CD14-positive monocyte (primary cell): ENCODE measurements around the gene TIMM17B. TPM values are rescaled to one million over a fixed set of nuclear protein-coding genes. Genes with fewer than 3 reads are reported as not detected.
A peak's percentile ranks its signal among the peaks of the same experiment; 100 is the strongest.

Experiments used
- DNase-seq, 3 donors: peaks; one replicate each; pipeline ENCODE4 v3.0.0-alpha.2; 2011 to 2022
- H2AFZ ChIP-seq: 2 replicates; pipeline ENCODE4 v1.6.0; 2012; ENCODE audit warnings: mild to moderate bottlenecking, low read depth, low read length, inconsistent platforms; ENCODE audit not compliant: insufficient read depth, poor library complexity, severe bottlenecking
- H3K27ac ChIP-seq, 2 donors: 1 replicate in 1 of 2; 2 replicates in 1 of 2; pipeline ENCODE4 v1.5.1; 2012 to 2013; ENCODE audit warnings: low read length in 2 of 2, control low read depth in 1 of 2, inconsistent platforms in 1 of 2, low read depth in 1 of 2, mild to moderate bottlenecking in 1 of 2
- H3K27me3 ChIP-seq, 2 donors: one replicate each; pipeline versions ENCODE4 v1.6.0 to v1.6.1; 2011 to 2013; ENCODE audit warnings: low read length in 2 of 2; ENCODE audit not compliant: control insufficient read depth in 2 of 2, insufficient read depth in 2 of 2
- H3K36me3 ChIP-seq, 2 donors: replicated peaks in 1 of 2; 1 replicate in 1 of 2; 2 replicates in 1 of 2; pipeline versions ENCODE4 v1.5.1 to v1.6.1; 2012 to 2013; ENCODE audit warnings: low read length in 2 of 2, control low read depth in 1 of 2, inconsistent platforms in 1 of 2, mild to moderate bottlenecking in 1 of 2; ENCODE audit not compliant: insufficient read depth in 2 of 2, control insufficient read depth in 1 of 2
- H3K4me1 ChIP-seq, 2 donors: 1 replicate in 1 of 2; 2 replicates in 1 of 2; pipeline versions ENCODE4 v1.5.1 to v1.6.1; 2012 to 2013; ENCODE audit warnings: low read length in 2 of 2, control low read depth in 1 of 2, inconsistent platforms in 1 of 2, mild to moderate bottlenecking in 1 of 2, moderate library complexity in 1 of 2; ENCODE audit not compliant: insufficient read depth in 2 of 2, control insufficient read depth in 1 of 2
- H3K4me2 ChIP-seq: replicated peaks from 2 replicates; pipeline ENCODE3; 2012; ENCODE audit warnings: low read length, moderate library complexity, mild to moderate bottlenecking; ENCODE audit not compliant: poor library complexity, severe bottlenecking; ENCODE audit errors: extremely low read depth
- H3K4me3 ChIP-seq, 3 experiments: fragments of 200-600 bp in 1 of 3; sonication (generic) in 1 of 3; replicated peaks in 1 of 3; 1 replicate in 2 of 3; 2 replicates in 1 of 3; pipeline ENCODE4 v1.5.1; 2011 to 2013; ENCODE audit warnings: low read length in 3 of 3, mild to moderate bottlenecking in 3 of 3, control low read depth in 2 of 3, low read depth in 2 of 3, inconsistent platforms in 1 of 3, moderate library complexity in 1 of 3
- H3K79me2 ChIP-seq: 2 replicates; pipeline ENCODE4 v1.6.0; 2012; ENCODE audit warnings: mild to moderate bottlenecking, control low read depth, inconsistent platforms, low read length, moderate library complexity; ENCODE audit not compliant: insufficient read depth
- H3K9ac ChIP-seq: 2 replicates; pipeline ENCODE4 v1.6.0; 2017; ENCODE audit warnings: low read length, mild to moderate bottlenecking; ENCODE audit not compliant: insufficient read depth, poor library complexity, severe bottlenecking
- H3K9me3 ChIP-seq, 2 donors: replicated peaks in 1 of 2; 1 replicate in 1 of 2; 2 replicates in 1 of 2; pipeline versions ENCODE4 v1.5.1 to v1.6.1; 2012 to 2013; ENCODE audit warnings: low read length in 2 of 2, control low read depth in 1 of 2; ENCODE audit not compliant: control insufficient read depth in 1 of 2, insufficient read depth in 1 of 2
- H4K20me1 ChIP-seq: 2 replicates; pipeline ENCODE4 v1.6.0; 2012; ENCODE audit warnings: mild to moderate bottlenecking, low read length, control low read depth, moderate library complexity; ENCODE audit not compliant: insufficient read depth
- H3K27ac Mint-ChIP-seq, 7 donors: one replicate each; pipeline ENCODE4 v1.8.0; 2020; ENCODE audit warnings: mild to moderate bottlenecking in 7 of 7, mixed read lengths in 7 of 7, moderate library complexity in 6 of 7, inconsistent platforms in 2 of 7
- H3K27me3 Mint-ChIP-seq, 3 donors: one replicate each; pipeline ENCODE4 v1.8.0; 2021 to 2022; ENCODE audit warnings: low read depth in 3 of 3, mild to moderate bottlenecking in 3 of 3, mixed read lengths in 3 of 3, moderate library complexity in 3 of 3, inconsistent platforms in 1 of 3
- H3K36me3 Mint-ChIP-seq, 2 donors: one replicate each; pipeline ENCODE4 v1.8.0; 2020; ENCODE audit warnings: mixed read lengths in 2 of 2, inconsistent platforms in 1 of 2, mild to moderate bottlenecking in 1 of 2
- H3K4me1 Mint-ChIP-seq: one replicate; pipeline ENCODE4 v1.8.0; 2020; ENCODE audit warnings: mild to moderate bottlenecking, mixed read lengths
- H3K4me3 Mint-ChIP-seq, 2 donors: one replicate each; pipeline ENCODE4 v1.8.0; 2020; ENCODE audit warnings: mild to moderate bottlenecking in 2 of 2, mixed read lengths in 2 of 2, moderate library complexity in 1 of 2
- H3K9me3 Mint-ChIP-seq, 7 donors: one replicate each; pipeline ENCODE4 v1.8.0; 2020 to 2022; ENCODE audit warnings: mixed read lengths in 7 of 7, mild to moderate bottlenecking in 6 of 7, moderate library complexity in 6 of 7, inconsistent platforms in 2 of 7
- WGBS: methylation state at CpG from one replicate; pipeline ENCODE4 v1.1.5; 2013; ENCODE audit warnings: missing lambda C conversion rate; ENCODE audit not compliant: insufficient coverage; 5-methylcytosine and 5-hydroxymethylcytosine counted together
- intact Hi-C, 2 donors: fragments of 100-400 bp; cut with micrococcal nuclease; formaldehyde crosslinking; loops; one replicate each; pipeline versions ENCODE4 v1.15.0 to v1.15.1; 2023
- polyA minus RNA-seq: library from RNA; depleted of rRNA, polyadenylated mRNA; stranded (reverse); fragments of >200 nt; gene quantifications from 2 replicates; pipeline ENCODE4 v1.2.3, GENCODE V29; 2012
- polyA plus RNA-seq, 3 donors: library from polyadenylated mRNA; depleted of rRNA in 1 of 3; unstranded in 2 of 3; stranded (reverse) in 1 of 3; fragments of 300-500 nt in 2 of 3; fragments of >200 nt in 1 of 3; fragmentation: Illumina TruSeq in 2 of 3; gene quantifications; 1 replicate in 2 of 3; 2 replicates in 1 of 3; pipeline ENCODE4 v1.2.3, GENCODE V29; 2012 to 2021
- total RNA-seq, 12 experiments: library from RNA in 1 of 12; stranded (reverse) in 1 of 12; fragments of 120-200 nt in 1 of 12; gene quantifications; one replicate each; pipeline ENCODE4 v1.2.4 and lab custom pipeline; 2013 to 2026; ENCODE audit warnings: mixed read lengths in 6 of 12, inconsistent platforms in 1 of 12
- TF ChIP-seq, protein P1 (sequence below): fragments of 200-600 bp; IDR thresholded peaks from one replicate; pipeline ENCODE4 v1.8.0; 2022; ENCODE audit warnings: antibody characterized with exemption, mild to moderate bottlenecking

TIMM17B gene
- 41.6 TPM for total RNA-seq (2013)
- polyA plus RNA-seq (10 to 100 TPM; 52.2 to 86.9 (median 86.8) TPM), polyA minus RNA-seq (33.3 and 49.8 TPM in 2 replicates), total RNA-seq (lab: John Stamatoyannopoulos, UW) (6.5 to 18.0 (median 15.1) reads per million in 11 experiments)

DNA sequence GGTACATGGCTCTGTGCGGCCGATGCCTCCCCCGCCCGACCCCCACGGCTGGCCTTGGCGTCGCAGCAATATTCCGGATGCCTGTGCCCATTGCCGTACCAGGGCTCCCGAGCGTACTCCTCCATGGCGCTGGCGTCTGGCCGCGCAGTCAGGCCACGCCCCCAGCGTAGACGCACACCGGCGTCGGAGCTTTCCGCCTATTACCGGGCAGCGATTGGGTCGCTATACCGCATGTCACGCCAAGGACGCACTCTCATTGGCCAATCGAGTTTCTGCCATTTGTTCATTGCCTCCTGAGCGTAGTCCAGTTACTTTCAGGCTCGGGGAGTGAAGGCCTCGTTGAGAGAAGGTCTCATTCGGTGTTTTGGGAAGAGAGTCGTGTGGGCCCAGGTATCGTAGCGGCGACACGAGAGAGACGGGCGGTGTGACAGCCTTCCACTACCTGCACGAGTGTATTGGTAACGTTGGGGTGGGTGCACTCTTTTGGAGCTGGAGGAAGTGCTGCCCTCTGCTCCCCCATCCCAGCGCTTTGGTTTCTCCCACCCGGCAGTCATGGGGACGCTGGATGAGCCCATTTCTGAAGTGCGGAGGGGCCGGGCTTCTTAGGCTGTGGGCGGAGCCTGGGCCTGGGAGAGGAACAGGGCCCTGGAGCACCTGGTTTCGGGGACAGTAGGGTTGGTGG is at the start of gene TIMM17B, which contains the start of gene PQBP1:
TSS of gene TIMM17B (minus strand) at position 144 of the 682 bp plus-strand sequence. CDS start at position 125, 19 bp downstream.
TSS of gene PQBP1 (plus strand) at position 306 of the 682 bp plus-strand sequence. CDS start 580 bp downstream, outside the sequence.
- TF ChIP-seq, protein P1, sequence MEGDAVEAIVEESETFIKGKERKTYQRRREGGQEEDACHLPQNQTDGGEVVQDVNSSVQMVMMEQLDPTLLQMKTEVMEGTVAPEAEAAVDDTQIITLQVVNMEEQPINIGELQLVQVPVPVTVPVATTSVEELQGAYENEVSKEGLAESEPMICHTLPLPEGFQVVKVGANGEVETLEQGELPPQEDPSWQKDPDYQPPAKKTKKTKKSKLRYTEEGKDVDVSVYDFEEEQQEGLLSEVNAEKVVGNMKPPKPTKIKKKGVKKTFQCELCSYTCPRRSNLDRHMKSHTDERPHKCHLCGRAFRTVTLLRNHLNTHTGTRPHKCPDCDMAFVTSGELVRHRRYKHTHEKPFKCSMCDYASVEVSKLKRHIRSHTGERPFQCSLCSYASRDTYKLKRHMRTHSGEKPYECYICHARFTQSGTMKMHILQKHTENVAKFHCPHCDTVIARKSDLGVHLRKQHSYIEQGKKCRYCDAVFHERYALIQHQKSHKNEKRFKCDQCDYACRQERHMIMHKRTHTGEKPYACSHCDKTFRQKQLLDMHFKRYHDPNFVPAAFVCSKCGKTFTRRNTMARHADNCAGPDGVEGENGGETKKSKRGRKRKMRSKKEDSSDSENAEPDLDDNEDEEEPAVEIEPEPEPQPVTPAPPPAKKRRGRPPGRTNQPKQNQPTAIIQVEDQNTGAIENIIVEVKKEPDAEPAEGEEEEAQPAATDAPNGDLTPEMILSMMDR = no peak

DNA sequence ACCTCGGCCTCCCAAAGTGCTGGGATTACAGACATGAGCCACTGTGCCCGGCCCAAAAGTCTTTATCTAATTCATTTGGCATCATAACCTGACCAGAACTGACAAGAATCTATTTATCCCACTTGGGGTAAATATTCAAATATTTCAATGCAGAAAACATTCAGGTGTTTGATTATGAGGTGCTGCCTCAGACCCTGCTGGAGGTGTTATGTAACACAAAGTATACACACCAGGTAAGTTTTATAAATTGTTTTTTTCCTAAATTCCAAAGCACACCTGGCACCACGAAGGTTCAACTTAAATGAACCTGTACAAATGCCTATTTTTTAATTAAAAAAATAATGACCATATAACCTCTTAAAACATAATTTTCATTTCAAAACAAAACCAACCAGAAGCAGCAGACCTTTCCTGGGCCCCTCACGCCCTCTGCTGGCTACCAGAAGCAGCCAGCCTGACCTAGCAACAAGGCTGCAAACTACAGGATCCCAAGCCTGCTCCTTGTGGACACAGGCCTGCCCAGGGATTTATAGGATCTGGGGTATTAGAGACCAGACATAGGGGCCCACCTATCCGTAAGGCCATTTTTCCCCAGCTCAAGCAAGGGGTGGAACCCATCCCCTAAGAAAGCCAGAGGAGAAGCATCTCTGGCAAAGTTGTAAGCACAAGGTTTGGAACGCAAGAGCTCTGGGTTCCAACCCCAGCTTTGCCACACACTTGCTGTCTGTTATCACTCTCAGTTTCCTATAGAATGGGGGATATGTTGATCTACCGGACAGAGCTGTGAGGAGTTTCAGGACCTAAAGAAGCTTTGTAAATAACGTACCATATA is 48.2 kb upstream of the TIMM17B start:
- TF ChIP-seq, protein P1 = peak; percentile 73
- Histone ChIP-seq H3K27me3 (no peaks in the 10 kb centered on the region), H3K9me3 (no peaks in the 10 kb centered on the region), H3K9ac (no peak overlapping the region), H2AFZ (no peak overlapping the region), H3K4me1 (no peaks in the 10 kb centered on the region), H3K4me2 (no peak overlapping the region), H3K36me3 (peaks cover 11 to 44% of the 10 kb centered on the region in 2 donors), H3K27ac (no peak overlapping the region), H4K20me1 (peaks cover 52% of the 10 kb centered on the region), H3K79me2 (peaks cover 61% of the 10 kb centered on the region), H3K4me3 (no peak overlapping the region)
- no peaks in the 10 kb centered on the region for H3K9me3 Mint-ChIP-seq
- no peak overlapping the region for H3K4me3 Mint-ChIP-seq
- whole genome bisulfite sequencing = no CpG with 5 or more reads among the region's 8 CpGs
- peaks cover 0 to 3% (median 0%) of the 10 kb centered on the region in 3 donors for H3K27me3 Mint-ChIP-seq
- peaks cover 23 to 46% of the 10 kb centered on the region in 2 donors for H3K36me3 Mint-ChIP-seq
- peak; percentile 31 to 46 (median 42) for DNase-seq
- peaks cover 8% of the 10 kb centered on the region for H3K4me1 Mint-ChIP-seq
- intact Hi-C loops = loop anchor here (5.0 to 10.0 kb wide), 2 partner anchors 51 to 53 kb away; partner anchors contain the start of genes PQBP1 (in 1 of the 2) and TIMM17B (in 1 of the 2)
- peak overlapping the region in 6 of 7 donors; percentile 30 to 81 (median 50) for H3K27ac Mint-ChIP-seq

More for the DNA sequence above, at the start of gene TIMM17B, which contains the start of gene PQBP1:
- Histone ChIP-seq H3K36me3 (peaks cover 30 to 52% of the 10 kb centered on the region in 2 donors), H2AFZ (peak within 1 kb of the TSS; percentile 26), H3K79me2 (peaks cover 32% of the 10 kb centered on the region), H3K27me3 (no peaks in the 10 kb centered on the region), H3K9me3 (no peaks in the 10 kb centered on the region), H3K4me3 (peak within 1 kb of the TSS; percentile 81 to 98 (median 88)), H3K9ac (peak within 1 kb of the TSS; percentile 95), H3K4me1 (peaks cover 19 to 23% of the 10 kb centered on the region in 2 donors), H3K4me2 (peak within 1 kb of the TSS; percentile 79), H4K20me1 (peaks cover 24% of the 10 kb centered on the region), H3K27ac (peak within 1 kb of the TSS; percentile 98 to 100)
- DNase-seq = peak; percentile 93 to 94 (median 93)
- intact Hi-C loops = loop anchor here (5.0 to 10.0 kb wide), 3 partner anchors 47 to 147 kb away; partner anchors contain the start of genes HDAC6 (in 2 of the 2) and TFE3 (in 1 of the 2)
- Mint-ChIP-seq H3K4me3 (peak within 1 kb of the TSS; percentile 87 to 96), H3K27me3 (peaks cover 0 to 6% (median 0%) of the 10 kb centered on the region in 3 donors), H3K27ac (peak within 1 kb of the TSS; percentile 94 to 100 (median 98)), H3K4me1 (peaks cover 15% of the 10 kb centered on the region), H3K9me3 (peaks cover 0 to 29% (median 2%) of the 10 kb centered on the region in 7 donors), H3K36me3 (peaks cover 34 to 41% of the 10 kb centered on the region in 2 donors)
- under 1% methylated on average over 25 of the region's 49 CpGs for WGBS
